ACC112 (cell line): ENCODE data around the gene CKAP5.

Experiments used
- H2AFZ ChIP-seq: fragments of 200-600 bp; sonication (generic); one replicate; pipeline ENCODE4 v1.6.0; 2017; ENCODE audit warnings: antibody characterized with exemption, low read length; ENCODE audit not compliant: unreplicated experiment
- H3K27ac ChIP-seq: fragments of 200-600 bp; sonication (generic); 2 replicates; pipeline ENCODE4 v1.5.1; 2014; ENCODE audit warnings: low read depth, mild to moderate bottlenecking, antibody characterized with exemption, low read length, moderate library complexity
- H3K27me3 ChIP-seq: fragments of 200-600 bp; sonication (generic); 2 replicates; pipeline ENCODE4 v1.6.1; 2014; ENCODE audit warnings: mild to moderate bottlenecking, antibody characterized with exemption, low read length, moderate library complexity, mixed read lengths; ENCODE audit not compliant: insufficient read depth
- H3K36me3 ChIP-seq: fragments of 200-600 bp; sonication (generic); 2 replicates; pipeline ENCODE4 v1.6.1; 2016; ENCODE audit warnings: mild to moderate bottlenecking, antibody characterized with exemption, low read length, moderate library complexity, mixed read lengths; ENCODE audit not compliant: insufficient read depth
- H3K4me1 ChIP-seq: fragments of 200-600 bp; sonication (generic); one replicate; pipeline ENCODE4 v1.6.1; 2016; ENCODE audit warnings: low read length, mixed read lengths; ENCODE audit not compliant: insufficient read depth, unreplicated experiment, control insufficient read depth
- H3K4me3 ChIP-seq: fragments of 200-600 bp; sonication (generic); 2 replicates; pipeline ENCODE4 v1.5.1; 2014; ENCODE audit warnings: mild to moderate bottlenecking, low read depth, low read length
- H3K79me2 ChIP-seq: fragments of 200-600 bp; sonication (generic); one replicate; pipeline ENCODE4 v1.6.0; 2016; ENCODE audit warnings: low read length; ENCODE audit not compliant: control insufficient read depth, unreplicated experiment, insufficient read depth

CKAP5 gene

DNA sequence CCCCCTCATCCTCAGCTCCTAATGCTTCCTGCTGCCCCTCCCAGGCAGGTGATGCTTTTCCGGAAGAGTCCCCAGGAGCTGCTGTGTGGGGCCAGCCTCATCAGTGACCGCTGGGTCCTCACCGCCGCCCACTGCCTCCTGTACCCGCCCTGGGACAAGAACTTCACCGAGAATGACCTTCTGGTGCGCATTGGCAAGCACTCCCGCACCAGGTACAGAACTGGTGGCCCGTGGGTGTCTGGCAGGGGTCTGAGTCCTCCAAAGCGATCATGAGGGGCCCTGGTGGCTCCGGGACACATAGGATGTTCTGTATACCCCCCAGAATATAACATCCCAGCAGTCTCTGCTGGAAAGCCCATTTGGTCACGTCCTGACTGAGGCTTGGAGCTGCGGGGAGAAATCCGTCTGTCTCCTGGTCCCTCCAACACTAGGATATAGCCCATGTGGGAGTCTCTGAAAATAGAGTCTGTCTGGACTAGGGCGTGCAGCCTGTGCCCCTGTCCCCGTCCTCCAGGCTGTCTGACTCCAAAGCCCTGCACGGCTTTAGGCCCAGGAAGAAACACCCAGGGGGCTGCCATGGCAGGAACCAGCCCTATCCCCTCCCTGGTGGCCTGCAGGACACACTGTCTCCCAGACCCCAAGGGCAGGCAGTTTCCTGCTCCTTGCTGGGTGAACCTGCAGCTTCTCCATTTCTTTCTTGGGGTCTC lies 118.0 kb downstream of the CKAP5 start:
- Histone ChIP-seq H3K27me3 (no peaks in the 10 kb centered on the region), H3K27ac (no peak overlapping the region), H3K4me3 (no peak overlapping the region), H3K4me1 (no peaks in the 10 kb centered on the region), H2AFZ (no peak overlapping the region), H3K79me2 (no peaks in the 10 kb centered on the region), H3K36me3 (no peaks in the 10 kb centered on the region)

DNA sequence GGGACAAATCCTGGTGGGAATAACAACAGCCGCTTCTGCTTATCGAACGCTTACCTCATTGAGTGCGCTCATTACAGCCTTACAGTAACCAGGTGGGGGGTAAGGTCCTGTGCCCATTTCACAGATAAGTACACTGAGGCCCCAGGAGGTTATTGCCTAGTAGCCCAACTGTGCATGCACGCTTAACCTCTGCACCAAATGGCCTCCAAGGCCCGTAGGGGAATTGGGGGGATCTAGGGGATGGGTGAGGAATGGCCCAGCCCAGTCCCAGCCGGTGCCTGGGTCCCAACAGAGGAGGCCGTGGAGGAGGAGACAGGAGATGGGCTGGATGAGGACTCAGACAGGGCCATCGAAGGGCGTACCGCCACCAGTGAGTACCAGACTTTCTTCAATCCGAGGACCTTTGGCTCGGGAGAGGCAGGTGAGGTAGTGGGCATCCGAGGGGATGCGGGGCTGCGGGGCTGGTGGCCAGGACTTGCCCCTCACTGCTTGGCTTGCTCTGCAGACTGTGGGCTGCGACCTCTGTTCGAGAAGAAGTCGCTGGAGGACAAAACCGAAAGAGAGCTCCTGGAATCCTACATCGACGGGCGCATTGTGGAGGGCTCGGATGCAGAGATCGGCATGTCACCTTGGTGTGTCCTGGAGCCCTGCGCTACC lies 119.7 kb downstream of the CKAP5 start:
- H2AFZ ChIP-seq: no peak overlapping the region
- H3K4me1 ChIP-seq: no peaks in the 10 kb centered on the region
- no peaks in the 10 kb centered on the region for H3K36me3 ChIP-seq
- no peak overlapping the region for H3K27ac ChIP-seq
- no peaks in the 10 kb centered on the region for H3K79me2 ChIP-seq
- H3K4me3 ChIP-seq: no peak overlapping the region
- no peaks in the 10 kb centered on the region for H3K27me3 ChIP-seq

DNA sequence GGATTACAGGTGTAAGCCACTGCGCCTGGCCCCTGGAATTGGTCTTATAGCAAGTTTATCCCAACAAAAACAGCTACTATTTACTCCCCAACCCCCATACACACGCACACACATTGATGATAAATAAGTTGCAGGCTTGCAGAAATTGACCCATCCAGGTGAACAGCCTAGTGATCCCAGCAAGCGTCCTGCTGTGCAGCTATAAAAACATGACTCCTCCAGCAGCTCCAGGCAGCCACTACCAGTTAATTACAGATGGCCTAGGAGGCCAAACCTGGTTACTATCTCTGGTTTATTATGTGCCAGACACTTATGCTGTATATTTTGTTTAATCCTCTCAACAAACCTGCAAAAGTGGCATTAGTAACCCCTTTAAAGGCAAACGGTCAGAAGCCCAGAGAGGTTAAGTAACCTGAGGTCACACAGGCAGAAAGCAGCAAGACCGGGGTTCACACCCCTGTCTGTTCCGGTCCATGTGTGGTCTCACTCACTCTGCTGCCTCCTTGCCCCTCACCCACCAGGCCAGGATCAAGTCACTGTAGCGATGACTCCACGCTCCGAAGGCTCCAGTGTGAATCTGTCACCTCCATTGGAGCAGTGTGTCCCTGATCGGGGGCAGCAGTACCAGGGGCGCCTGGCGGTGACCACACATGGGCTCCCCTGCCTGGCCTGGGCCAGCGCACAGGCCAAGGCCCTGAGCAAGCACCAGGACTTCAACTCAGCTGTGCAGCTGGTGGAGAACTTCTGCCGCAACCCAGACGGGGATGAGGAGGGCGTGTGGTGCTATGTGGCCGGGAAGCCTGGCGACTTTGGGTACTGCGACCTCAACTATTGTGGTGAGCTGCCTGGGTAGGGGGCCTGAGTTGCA lies 120.5 kb downstream of the CKAP5 start:
- Histone ChIP-seq H3K27ac (no peak overlapping the region), H3K79me2 (no peaks in the 10 kb centered on the region), H3K27me3 (no peaks in the 10 kb centered on the region), H2AFZ (no peak overlapping the region), H3K36me3 (no peaks in the 10 kb centered on the region), H3K4me3 (no peak overlapping the region), H3K4me1 (no peaks in the 10 kb centered on the region)

DNA sequence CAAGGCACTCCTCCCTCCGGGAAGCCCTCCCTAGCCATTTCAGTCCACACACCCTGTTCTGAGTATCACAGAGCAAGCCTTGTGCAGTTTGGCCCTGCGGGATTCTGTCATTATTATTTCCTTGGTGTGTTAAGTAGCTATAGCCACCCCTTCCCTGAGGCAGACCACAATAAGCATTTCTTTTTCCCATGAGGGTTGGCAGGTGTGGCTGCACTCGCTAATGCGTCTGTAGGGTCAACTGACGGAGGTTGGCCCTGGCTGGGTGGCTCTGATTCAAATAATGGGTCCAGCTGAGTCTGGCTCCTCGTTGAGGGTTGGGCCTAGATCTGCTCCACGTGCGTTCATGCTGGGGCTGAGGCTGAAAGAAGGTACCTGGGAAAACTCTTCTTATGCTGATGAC lies 122.0 kb downstream of the CKAP5 start:
- no peaks in the 10 kb centered on the region for H3K27me3 ChIP-seq
- no peaks in the 10 kb centered on the region for H3K79me2 ChIP-seq
- H2AFZ ChIP-seq: no peak overlapping the region
- no peaks in the 10 kb centered on the region for H3K36me3 ChIP-seq
- H3K4me3 ChIP-seq: no peak overlapping the region
- no peaks in the 10 kb centered on the region for H3K4me1 ChIP-seq
- no peak overlapping the region for H3K27ac ChIP-seq

DNA sequence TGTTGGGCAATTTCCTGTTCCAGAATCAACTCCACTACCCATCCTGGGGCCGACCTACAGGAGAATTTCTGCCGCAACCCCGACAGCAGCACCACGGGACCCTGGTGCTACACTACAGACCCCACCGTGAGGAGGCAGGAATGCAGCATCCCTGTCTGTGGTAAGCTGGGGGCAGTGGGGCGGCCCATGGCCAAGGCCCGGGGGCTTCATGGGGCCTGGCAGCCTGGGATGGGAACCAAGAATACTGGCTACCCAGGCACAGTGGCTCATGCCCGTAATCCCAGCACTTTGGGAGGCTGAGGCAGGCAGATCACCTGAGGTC lies 122.8 kb downstream of the CKAP5 start:
- H3K27me3 ChIP-seq: no peaks in the 10 kb centered on the region
- H3K27ac ChIP-seq: no peak overlapping the region
- no peaks in the 10 kb centered on the region for H3K79me2 ChIP-seq
- no peak overlapping the region for H2AFZ ChIP-seq
- no peaks in the 10 kb centered on the region for H3K36me3 ChIP-seq
- H3K4me1 ChIP-seq: peaks cover 3% of the 10 kb centered on the region
- no peak overlapping the region for H3K4me3 ChIP-seq

DNA sequence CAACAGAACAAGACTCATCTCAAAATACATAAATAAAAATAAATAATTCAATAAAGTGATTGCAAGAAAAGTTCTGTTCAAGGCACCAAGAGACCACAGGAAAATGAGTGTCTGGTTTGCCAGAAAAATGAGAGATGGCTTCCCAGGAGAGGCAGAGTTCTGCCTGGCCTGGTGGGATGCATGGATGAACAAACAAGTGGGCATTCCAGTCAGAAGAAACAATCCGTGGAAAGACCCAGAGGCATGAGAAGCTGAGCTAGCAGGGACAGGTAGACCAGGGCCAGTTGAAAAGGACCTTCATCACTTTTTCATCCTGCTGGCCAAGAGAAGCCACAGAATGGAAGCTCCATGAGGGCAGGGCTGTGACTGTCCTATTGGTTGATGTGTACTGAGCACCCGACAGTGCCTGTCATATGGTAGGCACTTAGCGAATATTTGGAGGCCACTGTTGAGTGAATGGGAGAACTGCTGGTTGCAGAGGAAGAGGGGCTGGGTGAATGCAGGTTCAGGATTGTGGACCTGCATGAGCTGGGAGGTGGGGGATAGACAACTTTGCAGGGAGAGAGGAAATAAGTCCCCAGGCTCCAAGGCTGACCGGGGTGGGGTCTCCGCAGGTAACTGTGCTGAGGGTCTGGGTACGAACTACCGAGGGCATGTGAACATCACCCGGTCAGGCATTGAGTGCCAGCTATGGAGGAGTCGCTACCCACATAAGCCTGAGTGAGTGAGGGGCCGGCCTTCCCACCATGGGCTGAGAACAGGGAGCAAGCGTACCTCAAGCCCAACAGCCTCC lies 123.3 kb downstream of the CKAP5 start:
- Histone ChIP-seq H3K79me2 (no peaks in the 10 kb centered on the region), H3K27ac (no peak overlapping the region), H3K36me3 (no peaks in the 10 kb centered on the region), H3K27me3 (no peaks in the 10 kb centered on the region), H3K4me3 (no peak overlapping the region), H3K4me1 (peaks cover 8% of the 10 kb centered on the region), H2AFZ (no peak overlapping the region)

DNA sequence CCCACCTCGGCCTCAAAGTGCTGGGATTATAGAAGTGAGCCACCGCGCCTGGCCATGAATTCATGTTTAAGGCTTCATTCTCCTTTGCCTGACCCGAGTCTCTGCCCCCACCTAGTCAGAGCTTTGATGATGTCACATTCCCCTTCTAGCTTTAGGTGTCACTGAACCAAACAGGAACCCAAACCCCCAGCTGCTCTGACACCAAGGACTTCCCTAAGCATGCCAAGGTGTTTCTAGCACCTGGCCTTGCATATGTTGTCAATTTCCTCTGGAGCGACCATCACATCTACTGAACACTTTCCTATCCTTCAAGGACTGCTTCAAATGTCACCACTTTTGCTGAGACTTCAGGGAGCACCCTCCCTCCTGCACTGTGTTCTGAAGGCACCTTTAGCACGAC lies 124.8 kb downstream of the CKAP5 start:
- no peak overlapping the region for H3K4me3 ChIP-seq
- H2AFZ ChIP-seq: no peak overlapping the region
- H3K36me3 ChIP-seq: no peaks in the 10 kb centered on the region
- H3K27me3 ChIP-seq: no peaks in the 10 kb centered on the region
- no peak overlapping the region for H3K27ac ChIP-seq
- H3K79me2 ChIP-seq: no peaks in the 10 kb centered on the region
- peaks cover 8% of the 10 kb centered on the region for H3K4me1 ChIP-seq

DNA sequence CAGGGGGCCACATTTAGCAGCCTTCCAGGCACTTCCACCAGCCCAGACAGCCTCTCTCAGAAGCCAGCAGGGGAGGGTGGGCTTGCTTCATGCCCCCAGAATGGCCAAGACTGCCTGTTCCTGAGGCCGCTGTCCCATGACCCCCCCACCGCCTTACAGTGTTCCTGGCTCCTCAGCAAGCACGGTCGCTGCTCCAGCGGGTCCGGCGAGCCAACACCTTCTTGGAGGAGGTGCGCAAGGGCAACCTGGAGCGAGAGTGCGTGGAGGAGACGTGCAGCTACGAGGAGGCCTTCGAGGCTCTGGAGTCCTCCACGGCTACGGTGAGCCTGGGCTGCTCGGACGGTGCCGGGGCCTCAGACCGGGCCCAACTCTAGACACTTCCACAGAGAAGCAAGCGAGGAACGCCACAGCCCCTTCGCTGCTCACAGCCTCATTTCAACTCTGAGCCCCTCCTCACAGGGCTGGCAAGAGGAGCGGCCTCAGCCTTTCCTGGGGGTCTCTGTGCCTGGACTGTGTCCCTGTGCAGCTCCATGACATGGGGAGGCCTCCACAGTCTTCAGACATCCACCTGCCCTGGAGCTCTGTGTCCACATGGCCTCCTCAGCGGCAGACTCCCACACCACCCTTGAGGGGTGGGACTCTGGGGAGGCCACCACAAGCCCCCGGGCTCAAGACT lies 126.4 kb downstream of the CKAP5 start:
- Histone ChIP-seq H3K27ac (no peak overlapping the region), H3K79me2 (no peaks in the 10 kb centered on the region), H2AFZ (no peak overlapping the region), H3K4me3 (no peak overlapping the region), H3K4me1 (peaks cover 12% of the 10 kb centered on the region), H3K36me3 (no peaks in the 10 kb centered on the region), H3K27me3 (no peaks in the 10 kb centered on the region)

DNA sequence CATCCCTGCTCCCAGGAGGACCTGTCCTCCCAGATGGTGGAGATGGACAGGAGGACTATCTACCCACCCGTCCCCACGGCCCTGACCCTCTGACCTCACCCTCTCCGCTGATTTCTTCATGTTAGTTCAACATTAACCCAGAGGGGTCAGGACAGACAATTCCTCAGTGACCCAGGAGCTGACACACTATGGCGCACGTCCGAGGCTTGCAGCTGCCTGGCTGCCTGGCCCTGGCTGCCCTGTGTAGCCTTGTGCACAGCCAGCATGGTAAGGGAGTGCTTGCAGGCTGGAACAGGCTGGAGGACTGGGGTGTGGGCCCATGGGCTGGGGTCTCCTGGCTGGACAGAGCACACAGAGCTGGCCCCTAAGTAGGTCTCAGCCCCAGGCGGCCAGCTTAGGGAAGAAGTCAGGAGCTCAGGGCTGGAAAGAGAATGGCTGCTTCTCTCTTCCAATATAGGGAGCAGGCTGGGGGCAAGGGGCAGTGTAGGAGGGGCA lies 127.0 kb downstream of the CKAP5 start, which contains the start of gene F2:
Gene F2, plus strand, starts transcription at position 166 of the 495 bp plus-strand sequence. Its CDS starts 23 bp downstream, at position 189.
- no peaks in the 10 kb centered on the region for H3K36me3 ChIP-seq
- H3K4me1 ChIP-seq: peaks cover 17% of the 10 kb centered on the region
- no peak within 1 kb of the TSS; the same call in 1 of the 2 replicates for H3K27ac ChIP-seq
- H2AFZ ChIP-seq: peak within 1 kb of the TSS; percentile 70
- H3K27me3 ChIP-seq: no peaks in the 10 kb centered on the region
- H3K4me3 ChIP-seq: no peak within 1 kb of the TSS
- no peaks in the 10 kb centered on the region for H3K79me2 ChIP-seq
